Effector memory CD4-positive, alpha-beta T cell (primary cell): ENCODE data around the gene COX20.

Experiments
- DNase-seq, 3 donors: peaks; one replicate each; pipeline ENCODE4 v3.0.0-alpha.2; 2020
- H3K27ac ChIP-seq: 2 replicates; pipeline ENCODE4 v1.7.0; 2013; ENCODE audit warnings: mild to moderate bottlenecking, low read length, moderate library complexity; ENCODE audit not compliant: insufficient read depth, poor library complexity, severe bottlenecking
- H3K27me3 ChIP-seq: replicated peaks from 2 replicates; pipeline ENCODE4 v1.7.0; 2013; ENCODE audit warnings: mild to moderate bottlenecking, low read length; ENCODE audit not compliant: insufficient read depth, control insufficient read depth, poor library complexity, severe bottlenecking
- H3K36me3 ChIP-seq: 2 replicates; pipeline ENCODE4 v1.7.0; 2013; ENCODE audit warnings: mild to moderate bottlenecking, low read length, moderate library complexity; ENCODE audit not compliant: control insufficient read depth, insufficient read depth
- H3K4me1 ChIP-seq: 2 replicates; pipeline ENCODE4 v1.7.0; 2013; ENCODE audit warnings: low read length, mild to moderate bottlenecking; ENCODE audit not compliant: control insufficient read depth, insufficient read depth, poor library complexity, severe bottlenecking
- H3K4me3 ChIP-seq: 2 replicates; pipeline ENCODE4 v1.7.0; 2013; ENCODE audit warnings: low read length, low read depth, mild to moderate bottlenecking; ENCODE audit not compliant: insufficient read depth, poor library complexity, severe bottlenecking
- H3K9me3 ChIP-seq: 2 replicates; pipeline ENCODE4 v1.7.0; 2013; ENCODE audit warnings: mild to moderate bottlenecking, low read length, moderate library complexity; ENCODE audit not compliant: control insufficient read depth

The COX20 gene

DNA sequence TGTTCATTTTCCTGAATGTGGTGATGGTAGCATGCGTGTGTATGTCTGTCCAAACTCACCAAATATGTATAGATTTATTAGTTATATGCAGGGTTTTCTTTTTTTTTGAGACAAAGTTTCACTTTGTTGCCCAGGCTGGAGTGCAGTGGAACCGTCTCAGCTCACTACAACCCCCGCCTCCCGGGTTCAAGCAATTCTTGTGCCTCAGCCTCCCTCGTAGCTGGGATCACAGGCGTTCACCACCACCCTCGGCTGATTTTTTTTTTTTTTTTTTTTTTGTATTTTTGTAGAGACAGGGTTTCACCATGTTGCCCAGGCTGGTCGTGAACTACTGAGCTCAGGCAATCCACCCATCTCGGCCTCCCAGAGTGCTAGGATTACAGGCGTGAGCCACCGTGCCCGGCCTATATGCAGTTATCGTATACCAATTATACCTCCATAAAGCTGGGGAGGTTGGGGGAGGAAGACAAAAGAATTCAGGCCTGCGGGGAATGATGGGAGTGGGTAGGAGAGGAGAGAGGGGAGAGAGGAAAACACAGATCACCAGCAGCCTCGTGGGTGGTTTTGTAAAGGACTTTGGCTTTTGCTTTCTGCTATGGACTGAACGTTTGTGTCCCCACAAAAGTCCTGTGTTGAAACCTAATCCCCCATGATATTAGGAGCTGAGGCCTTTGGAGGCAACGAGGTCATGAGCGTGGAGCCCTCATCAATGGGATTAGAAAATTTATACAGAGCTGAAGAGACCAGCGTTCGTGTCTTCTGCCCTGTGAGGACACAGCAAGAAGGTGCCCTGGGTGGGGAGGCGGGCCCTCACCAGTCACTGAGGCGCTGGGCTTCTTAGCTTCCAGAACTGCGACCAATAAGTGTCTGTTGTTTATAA lies 33.3 kb downstream of the COX20 start:
- no peak for DNase-seq
- Histone ChIP-seq H3K4me3 (no peak overlapping the region), H3K27ac (no peak overlapping the region), H3K9me3 (no peaks in the 10 kb centered on the region), H3K27me3 (no peaks in the 10 kb centered on the region), H3K4me1 (peaks cover 5% of the 10 kb centered on the region), H3K36me3 (no peaks in the 10 kb centered on the region)

DNA sequence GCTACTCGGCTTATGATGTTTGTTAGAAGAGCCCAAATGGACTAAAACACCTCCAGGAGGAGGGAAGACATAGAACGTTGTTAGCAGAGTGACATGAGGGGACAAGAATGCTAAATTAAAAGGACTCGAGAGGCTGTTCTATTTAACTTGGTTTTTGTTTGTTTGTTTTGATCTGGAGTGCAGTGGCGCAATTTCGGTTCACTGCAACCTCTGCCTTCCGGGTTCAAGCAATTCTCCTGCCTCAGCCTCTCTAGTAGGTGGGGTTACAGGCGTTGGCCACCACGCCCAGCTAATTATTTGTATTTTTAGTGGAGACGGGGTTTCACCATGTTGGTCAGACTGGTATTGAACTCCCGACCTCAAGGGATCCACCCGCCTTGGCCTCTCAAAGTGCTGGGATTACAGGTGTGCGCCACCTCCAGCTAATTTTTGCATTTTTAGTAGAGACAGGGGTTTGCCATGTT lies 33.9 kb downstream of the COX20 start:
- Histone ChIP-seq H3K36me3 (no peaks in the 10 kb centered on the region), H3K4me1 (peaks cover 5% of the 10 kb centered on the region), H3K4me3 (no peak overlapping the region), H3K27me3 (no peaks in the 10 kb centered on the region), H3K9me3 (no peaks in the 10 kb centered on the region), H3K27ac (no peak overlapping the region)
- no peak for DNase-seq

DNA sequence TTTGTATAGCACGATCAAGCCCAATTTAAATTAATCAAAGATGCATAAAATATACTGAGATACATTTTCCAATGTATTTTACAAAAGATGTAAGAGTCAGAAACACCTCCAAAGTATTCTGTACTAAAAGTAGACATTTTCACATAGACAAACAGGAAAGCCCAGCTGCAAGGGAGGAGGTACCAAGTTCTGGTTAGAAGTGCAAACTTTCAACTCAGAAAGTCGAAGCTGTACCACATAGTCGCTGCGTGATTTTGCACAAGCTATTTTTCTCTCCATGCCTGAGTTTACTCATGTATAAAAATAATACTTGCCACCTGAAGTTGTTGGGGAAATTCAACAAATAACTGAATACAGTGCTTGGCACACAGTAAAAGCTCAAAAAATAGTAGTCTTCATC lies 34.5 kb downstream of the COX20 start:
- Histone ChIP-seq H3K27ac (no peak overlapping the region), H3K9me3 (no peaks in the 10 kb centered on the region), H3K4me3 (no peak overlapping the region), H3K4me1 (peaks cover 4% of the 10 kb centered on the region), H3K36me3 (no peaks in the 10 kb centered on the region), H3K27me3 (no peaks in the 10 kb centered on the region)
- no peak for DNase-seq

DNA sequence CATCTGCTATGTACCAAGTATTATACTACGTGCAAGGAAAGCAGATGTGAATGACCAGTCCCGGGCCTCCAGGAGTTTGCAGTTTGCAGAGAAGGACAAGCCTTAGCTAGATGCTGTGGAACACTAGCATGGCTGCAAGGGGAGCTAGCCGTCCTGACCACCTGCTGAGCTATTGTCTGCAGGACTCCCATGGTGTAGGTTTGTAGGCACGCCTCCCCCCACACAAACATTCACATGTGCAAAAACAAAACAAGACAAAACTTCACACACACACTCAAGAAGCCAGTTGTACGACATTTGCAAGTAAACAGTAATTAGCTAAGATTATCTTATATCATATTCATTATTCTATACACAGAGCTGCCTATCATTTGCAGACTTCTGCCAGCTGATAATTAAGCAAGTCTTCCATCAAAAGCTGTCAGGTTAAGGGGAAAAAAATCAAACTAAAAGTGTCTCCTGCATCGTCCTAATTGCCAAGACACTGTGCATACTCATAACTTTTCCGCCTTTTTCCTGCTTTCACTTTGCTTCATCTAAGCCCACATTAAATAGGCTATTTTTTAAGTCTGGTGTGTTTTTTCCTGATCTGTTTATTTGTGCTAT lies 39.6 kb downstream of the COX20 start:
- no peak for DNase-seq
- no peak overlapping the region for H3K4me3 ChIP-seq
- H3K27ac ChIP-seq = no peak overlapping the region
- H3K9me3 ChIP-seq = no peaks in the 10 kb centered on the region
- no peaks in the 10 kb centered on the region for H3K4me1 ChIP-seq
- H3K27me3 ChIP-seq = no peaks in the 10 kb centered on the region
- H3K36me3 ChIP-seq = no peaks in the 10 kb centered on the region

DNA sequence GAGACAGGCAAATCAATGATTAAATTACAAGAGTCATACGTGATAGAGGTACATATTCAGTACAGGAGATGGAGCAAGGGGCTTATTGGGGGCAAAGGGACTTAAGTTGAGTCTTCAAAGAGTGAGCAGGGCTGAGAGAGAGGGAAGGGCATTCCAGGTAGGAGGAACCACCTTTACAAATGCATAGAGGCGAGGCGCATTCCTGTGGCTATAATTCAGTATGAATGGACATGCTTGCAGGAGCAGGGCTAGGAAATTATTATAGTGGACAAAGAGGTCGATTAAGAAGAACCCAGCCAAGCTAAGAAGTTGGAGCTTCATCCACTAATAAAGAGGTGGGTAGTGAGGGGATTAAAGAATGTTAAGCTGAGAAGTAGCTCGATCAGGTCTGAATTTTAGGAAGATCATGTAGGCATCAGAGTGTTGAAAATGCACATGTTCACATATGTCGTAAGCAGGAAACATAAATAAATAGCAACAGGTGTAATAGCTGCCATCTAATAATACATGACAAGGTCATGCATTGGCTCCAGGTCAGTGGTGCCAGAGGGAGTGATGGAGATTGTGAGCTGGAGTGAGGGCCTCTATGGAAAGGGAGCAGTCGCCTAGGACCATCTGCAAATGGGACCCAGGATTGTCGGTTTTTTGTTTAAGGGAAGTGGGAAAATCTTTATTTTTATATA lies 40.9 kb downstream of the COX20 start:
- no peaks in the 10 kb centered on the region for H3K27me3 ChIP-seq
- no peak for DNase-seq
- H3K36me3 ChIP-seq = no peaks in the 10 kb centered on the region
- H3K4me1 ChIP-seq = no peaks in the 10 kb centered on the region
- H3K4me3 ChIP-seq = no peak overlapping the region
- no peaks in the 10 kb centered on the region for H3K9me3 ChIP-seq
- H3K27ac ChIP-seq = no peak overlapping the region

DNA sequence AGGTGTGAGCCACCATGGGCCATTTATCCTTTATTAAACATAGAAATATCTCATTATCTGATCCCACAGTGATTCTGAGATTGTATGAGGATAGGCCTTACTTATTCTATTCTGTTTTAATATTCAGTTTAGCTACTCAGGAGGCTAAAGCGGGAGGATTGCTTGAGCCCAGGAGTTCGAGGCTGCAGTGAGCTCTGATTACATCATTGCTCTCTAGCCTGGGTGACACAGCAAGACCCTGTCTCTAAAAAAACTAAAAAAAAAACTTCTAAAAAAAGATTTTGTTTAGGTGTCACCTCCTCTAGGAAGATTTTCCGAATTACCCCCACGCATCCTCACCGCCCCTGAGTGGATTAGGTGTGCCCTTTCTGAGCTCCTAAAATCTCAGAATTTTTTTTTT lies 43.2 kb downstream of the COX20 start:
- no peaks in the 10 kb centered on the region for H3K9me3 ChIP-seq
- H3K27me3 ChIP-seq = no peaks in the 10 kb centered on the region
- H3K27ac ChIP-seq = no peak overlapping the region
- DNase-seq = no peak
- no peaks in the 10 kb centered on the region for H3K36me3 ChIP-seq
- no peaks in the 10 kb centered on the region for H3K4me1 ChIP-seq
- H3K4me3 ChIP-seq = no peak overlapping the region

DNA sequence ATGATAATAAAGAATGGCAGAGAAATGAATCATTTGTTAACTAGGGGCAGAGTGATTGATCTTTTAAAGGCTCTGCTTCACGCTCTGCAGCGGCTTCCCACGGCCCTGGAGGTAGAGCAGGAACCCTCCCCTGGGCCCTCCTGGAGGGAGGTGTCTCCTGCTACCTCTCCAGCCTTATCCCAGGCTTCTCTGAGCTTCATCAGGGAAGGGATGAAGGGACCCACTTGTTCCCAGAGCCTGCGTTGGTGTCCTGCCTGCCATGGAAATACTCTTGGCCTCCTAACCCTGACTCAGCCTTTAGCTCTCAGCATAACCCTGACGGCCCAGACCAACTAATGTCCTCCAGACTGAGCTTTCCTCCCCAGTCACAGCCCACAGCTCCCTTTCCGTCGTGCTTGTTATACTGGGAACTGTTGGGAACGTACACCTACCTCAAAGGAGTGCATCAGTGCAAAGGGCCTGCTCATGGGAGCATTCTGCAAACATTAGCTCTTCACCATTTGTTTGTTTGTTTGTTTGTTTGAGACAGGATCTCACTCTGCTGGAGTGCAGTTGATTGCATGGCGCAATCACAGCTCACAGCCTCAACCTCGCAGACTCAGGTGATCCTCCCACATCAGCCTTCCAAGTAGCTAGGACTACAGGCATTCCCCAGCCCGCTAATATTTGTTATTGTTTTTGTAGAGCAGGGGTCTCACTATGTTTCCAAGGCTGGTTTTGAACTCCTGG lies 46.3 kb downstream of the COX20 start:
- no peaks in the 10 kb centered on the region for H3K4me1 ChIP-seq
- H3K9me3 ChIP-seq = no peaks in the 10 kb centered on the region
- no peak overlapping the region for H3K27ac ChIP-seq
- H3K36me3 ChIP-seq = no peaks in the 10 kb centered on the region
- H3K27me3 ChIP-seq = no peaks in the 10 kb centered on the region
- no peak overlapping the region for H3K4me3 ChIP-seq
- no peak for DNase-seq

DNA sequence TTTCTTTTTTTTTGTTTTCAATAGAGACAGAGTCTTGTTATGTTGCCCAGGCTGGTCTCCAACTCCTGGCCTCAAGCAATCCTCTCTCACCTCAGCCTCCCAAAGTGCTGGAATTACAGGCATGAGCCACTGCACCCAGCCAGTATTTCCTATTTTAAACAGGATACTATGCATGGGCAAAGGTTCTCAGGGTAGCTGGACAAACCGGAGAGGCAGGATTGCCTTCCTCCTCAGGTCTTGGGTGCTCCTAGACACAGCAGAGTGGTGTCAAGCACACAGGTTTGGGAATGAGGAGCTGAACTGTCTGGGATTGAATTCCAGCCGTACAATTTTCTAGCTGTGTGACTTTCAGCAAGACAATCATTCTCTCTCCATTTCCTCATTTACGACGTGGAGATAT lies 51.8 kb downstream of the COX20 start:
- DNase-seq = no peak
- no peaks in the 10 kb centered on the region for H3K9me3 ChIP-seq

DNA sequence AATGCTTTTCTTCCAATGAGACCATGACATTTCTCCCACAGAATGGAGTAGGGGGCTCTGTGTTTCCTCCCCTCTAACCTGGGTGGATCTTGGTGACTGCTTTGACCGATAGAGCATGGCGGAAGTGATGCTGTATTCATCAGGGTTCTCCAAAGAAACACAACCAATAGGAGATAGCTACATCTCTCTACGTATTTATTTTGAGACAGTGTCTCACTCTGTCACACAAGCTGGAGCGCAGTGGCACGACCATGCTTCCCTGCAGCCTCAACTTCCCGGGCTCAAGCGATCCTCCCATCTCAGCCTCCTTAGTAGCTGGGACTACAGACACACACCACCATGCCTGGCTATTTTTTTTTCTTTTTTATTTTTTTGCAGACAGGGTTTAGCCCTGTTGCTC lies 58.4 kb downstream of the COX20 start:
- H3K4me3 ChIP-seq = no peak overlapping the region
- no peaks in the 10 kb centered on the region for H3K27me3 ChIP-seq
- no peaks in the 10 kb centered on the region for H3K4me1 ChIP-seq
- no peak overlapping the region for H3K27ac ChIP-seq
- no peak for DNase-seq
- no peaks in the 10 kb centered on the region for H3K9me3 ChIP-seq
- H3K36me3 ChIP-seq = no peaks in the 10 kb centered on the region

More for the DNA sequence above, 51.8 kb downstream of the COX20 start:
- Histone ChIP-seq H3K27ac (no peak overlapping the region), H3K4me1 (no peaks in the 10 kb centered on the region), H3K27me3 (no peaks in the 10 kb centered on the region), H3K4me3 (no peak overlapping the region), H3K36me3 (no peaks in the 10 kb centered on the region)
